MM.1S (cell line): ENCODE results near the gene GNGT1.

ENCODE experiments used
- EZH2 ChIP-seq: fragments of 300-600 bp; sonication (generic); optimal IDR thresholded peaks from 2 replicates; pipeline ENCODE3; 2017; ENCODE audit warnings: low read depth, mild to moderate bottlenecking, antibody characterized with exemption, low read length, mixed read lengths
- TF ChIP-seq, protein P1 (sequence below): fragments of 300-600 bp; sonication (generic); IDR thresholded peaks from 2 replicates; pipeline ENCODE4 v1.5.1; 2016; ENCODE audit warnings: antibody characterized with exemption, low read length, mixed read lengths

DNA sequence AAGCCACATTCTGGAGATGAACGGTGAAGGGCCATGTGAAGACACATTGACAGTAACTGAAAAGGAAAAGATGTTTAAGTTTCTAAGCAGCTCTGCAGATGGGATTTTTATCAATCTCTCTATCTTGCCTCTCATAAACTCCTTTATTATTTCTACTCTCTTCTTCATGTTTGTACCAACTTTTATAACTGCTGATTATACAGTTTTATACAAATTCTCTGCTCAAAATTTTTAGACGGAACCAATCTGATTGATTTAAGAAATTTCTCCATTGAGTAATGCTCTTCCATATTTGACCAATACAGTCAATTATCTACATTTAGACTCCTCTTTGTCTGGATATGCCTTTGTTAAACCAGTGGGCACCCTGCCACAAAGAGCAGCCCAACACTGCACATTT is 47.5 kb upstream of the GNGT1 start:
- TF ChIP-seq, protein P1, sequence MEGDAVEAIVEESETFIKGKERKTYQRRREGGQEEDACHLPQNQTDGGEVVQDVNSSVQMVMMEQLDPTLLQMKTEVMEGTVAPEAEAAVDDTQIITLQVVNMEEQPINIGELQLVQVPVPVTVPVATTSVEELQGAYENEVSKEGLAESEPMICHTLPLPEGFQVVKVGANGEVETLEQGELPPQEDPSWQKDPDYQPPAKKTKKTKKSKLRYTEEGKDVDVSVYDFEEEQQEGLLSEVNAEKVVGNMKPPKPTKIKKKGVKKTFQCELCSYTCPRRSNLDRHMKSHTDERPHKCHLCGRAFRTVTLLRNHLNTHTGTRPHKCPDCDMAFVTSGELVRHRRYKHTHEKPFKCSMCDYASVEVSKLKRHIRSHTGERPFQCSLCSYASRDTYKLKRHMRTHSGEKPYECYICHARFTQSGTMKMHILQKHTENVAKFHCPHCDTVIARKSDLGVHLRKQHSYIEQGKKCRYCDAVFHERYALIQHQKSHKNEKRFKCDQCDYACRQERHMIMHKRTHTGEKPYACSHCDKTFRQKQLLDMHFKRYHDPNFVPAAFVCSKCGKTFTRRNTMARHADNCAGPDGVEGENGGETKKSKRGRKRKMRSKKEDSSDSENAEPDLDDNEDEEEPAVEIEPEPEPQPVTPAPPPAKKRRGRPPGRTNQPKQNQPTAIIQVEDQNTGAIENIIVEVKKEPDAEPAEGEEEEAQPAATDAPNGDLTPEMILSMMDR, result no peak
- no peak for TF ChIP-seq EZH2
